C4-2B (cell line): ENCODE measurements around the gene EIF2B5.

ENCODE experiments used
- ZFX ChIP-seq: fragments of 450-650 bp; IDR thresholded peaks from 2 replicates; pipeline ENCODE4 v1.6.1; 2017
- TF ChIP-seq, protein P1 (sequence below): fragments of 450-650 bp; conservative IDR thresholded peaks from 2 replicates; pipeline ENCODE4 v1.5.1; 2017; ENCODE audit warnings: mild to moderate bottlenecking

DNA sequence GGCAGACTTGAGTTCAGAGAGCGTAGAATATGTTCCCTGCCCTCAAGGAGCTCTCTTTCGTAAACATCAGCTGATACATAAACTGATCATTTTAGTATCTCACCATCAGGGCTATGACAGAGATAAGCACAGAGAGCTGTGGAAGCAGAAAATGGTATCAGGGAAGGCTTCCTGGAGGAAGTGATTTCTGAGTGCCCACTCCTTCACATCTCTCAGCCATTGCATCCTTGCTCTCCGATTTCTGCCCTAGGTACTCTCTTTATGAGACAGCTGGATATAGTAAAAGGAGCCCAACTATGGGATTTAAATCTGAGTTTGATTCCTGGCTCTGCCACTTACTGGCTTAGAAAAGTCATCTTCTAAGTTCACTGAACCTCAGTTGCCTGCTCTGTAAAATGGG, 30.4 kb downstream of the EIF2B5 start:
- TF ChIP-seq, protein P1, sequence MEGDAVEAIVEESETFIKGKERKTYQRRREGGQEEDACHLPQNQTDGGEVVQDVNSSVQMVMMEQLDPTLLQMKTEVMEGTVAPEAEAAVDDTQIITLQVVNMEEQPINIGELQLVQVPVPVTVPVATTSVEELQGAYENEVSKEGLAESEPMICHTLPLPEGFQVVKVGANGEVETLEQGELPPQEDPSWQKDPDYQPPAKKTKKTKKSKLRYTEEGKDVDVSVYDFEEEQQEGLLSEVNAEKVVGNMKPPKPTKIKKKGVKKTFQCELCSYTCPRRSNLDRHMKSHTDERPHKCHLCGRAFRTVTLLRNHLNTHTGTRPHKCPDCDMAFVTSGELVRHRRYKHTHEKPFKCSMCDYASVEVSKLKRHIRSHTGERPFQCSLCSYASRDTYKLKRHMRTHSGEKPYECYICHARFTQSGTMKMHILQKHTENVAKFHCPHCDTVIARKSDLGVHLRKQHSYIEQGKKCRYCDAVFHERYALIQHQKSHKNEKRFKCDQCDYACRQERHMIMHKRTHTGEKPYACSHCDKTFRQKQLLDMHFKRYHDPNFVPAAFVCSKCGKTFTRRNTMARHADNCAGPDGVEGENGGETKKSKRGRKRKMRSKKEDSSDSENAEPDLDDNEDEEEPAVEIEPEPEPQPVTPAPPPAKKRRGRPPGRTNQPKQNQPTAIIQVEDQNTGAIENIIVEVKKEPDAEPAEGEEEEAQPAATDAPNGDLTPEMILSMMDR: no peak
- no peak for TF ChIP-seq ZFX
